SU-DHL-6 (cell line): ENCODE measurements around the gene UCP2.

ENCODE experiments used
- H2AFZ ChIP-seq: fragments of 200-600 bp; sonication (generic); 2 replicates; pipeline ENCODE4 v1.6.1; 2014; ENCODE audit warnings: low read depth, mild to moderate bottlenecking, moderate library complexity, mixed read lengths, antibody characterized with exemption, low read length; ENCODE audit not compliant: severe bottlenecking
- H3F3A ChIP-seq: fragments of 200-600 bp; shearing (Covaris generic); 2 replicates; pipeline ENCODE4 v1.6.0; 2016; ENCODE audit warnings: antibody characterized with exemption, mild to moderate bottlenecking; ENCODE audit not compliant: insufficient read depth
- H3K27ac ChIP-seq: fragments of 200-600 bp; sonication (generic); 2 replicates; pipeline ENCODE4 v1.5.1; 2016; ENCODE audit warnings: low read depth, mild to moderate bottlenecking, low read length, moderate library complexity, mixed read lengths
- H3K27me3 ChIP-seq: fragments of 200-600 bp; sonication (generic), shearing (Covaris generic); 2 replicates; pipeline ENCODE4 v1.6.0; 2014; ENCODE audit warnings: mild to moderate bottlenecking, low read length
- H3K36me3 ChIP-seq: fragments of 200-600 bp; sonication (generic); 2 replicates; pipeline ENCODE4 v1.6.1; 2014; ENCODE audit warnings: mild to moderate bottlenecking, low read length, mixed read lengths
- H3K4me2 ChIP-seq: fragments of 300-600, 200-600 bp; shearing (Covaris generic), sonication (generic); 2 replicates; pipeline ENCODE4 v1.6.0; 2014; ENCODE audit warnings: low read length, low read depth, mild to moderate bottlenecking; ENCODE audit not compliant: poor library complexity, severe bottlenecking
- H3K4me3 ChIP-seq: fragments of 200-600 bp; sonication (generic); 2 replicates; pipeline ENCODE4 v1.5.1; 2014; ENCODE audit warnings: antibody characterized with exemption, low read length, mild to moderate bottlenecking, mixed read lengths; ENCODE audit not compliant: insufficient read depth, poor library complexity, severe bottlenecking
- H3K79me2 ChIP-seq: fragments of 200-600 bp; sonication (generic); 2 replicates; pipeline ENCODE4 v1.6.1; 2014; ENCODE audit warnings: mild to moderate bottlenecking, low read length, moderate library complexity; ENCODE audit not compliant: insufficient read depth
- H3K9ac ChIP-seq: fragments of 200-600 bp; sonication (generic); 2 replicates; pipeline ENCODE4 v1.7.0; 2014; ENCODE audit warnings: mild to moderate bottlenecking, low read length
- H3K9me2 ChIP-seq: fragments of 200-600 bp; sonication (generic); replicated peaks from 2 replicates; pipeline ENCODE4 v1.6.1; 2014; ENCODE audit warnings: low read length; ENCODE audit not compliant: insufficient read depth
- H3K9me3 ChIP-seq: fragments of 200-600 bp; sonication (generic); 2 replicates; pipeline ENCODE4 v1.6.1; 2014; ENCODE audit warnings: low read length, mixed read lengths; ENCODE audit not compliant: insufficient read depth
- H4K20me1 ChIP-seq: fragments of 200-600 bp; sonication (generic); 2 replicates; pipeline ENCODE4 v1.6.1; 2014; ENCODE audit warnings: low read depth, mild to moderate bottlenecking, antibody characterized with exemption, low read length, moderate library complexity, mixed read lengths
- CTCF ChIP-seq: fragments of 200-600 bp; sonication (generic); IDR thresholded peaks from one replicate; pipeline ENCODE4 v1.5.1; 2017; ENCODE audit warnings: antibody characterized with exemption, mild to moderate bottlenecking, low read length, moderate library complexity; ENCODE audit not compliant: insufficient read depth, poor library complexity, severe bottlenecking
- EZH2phosphoT487 ChIP-seq: fragments of 200-600 bp; sonication (generic), shearing (Covaris generic); conservative IDR thresholded peaks from 2 replicates; pipeline ENCODE4 v1.6.1; 2018; ENCODE audit warnings: mild to moderate bottlenecking, antibody characterized with exemption, low read length, moderate library complexity, mixed read lengths

UCP2 gene

DNA sequence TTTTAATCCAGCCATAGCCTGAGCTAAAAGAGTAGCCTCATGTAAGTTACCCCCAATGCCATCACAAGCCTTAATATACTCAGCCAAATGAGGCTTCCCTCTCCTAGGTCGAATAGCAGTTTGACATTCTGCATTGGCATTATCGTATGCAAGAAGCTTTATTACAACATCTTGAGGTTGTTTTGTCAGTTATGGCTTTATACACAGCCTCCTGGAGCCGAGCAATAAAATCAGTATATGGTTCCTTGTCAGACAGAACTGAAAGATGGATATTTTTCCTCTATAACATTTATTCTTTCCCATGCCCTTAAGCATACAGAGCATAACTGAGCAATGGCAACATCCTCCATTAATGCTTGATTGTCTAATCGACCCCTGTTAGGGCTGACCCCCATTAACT lies 37.2 kb downstream of the UCP2 start:
- no peaks in the 10 kb centered on the region for H4K20me1 ChIP-seq
- H3K27ac ChIP-seq = no peak overlapping the region
- no peaks in the 10 kb centered on the region for H3K27me3 ChIP-seq
- H3K4me3 ChIP-seq = no peak overlapping the region
- H3K9me3 ChIP-seq = peaks cover 11% of the 10 kb centered on the region; the same call in 1 of the 2 replicates
- no peak overlapping the region for H2AFZ ChIP-seq
- H3K4me2 ChIP-seq = no peak overlapping the region
- H3K9ac ChIP-seq = no peak overlapping the region
- H3K9me2 ChIP-seq = no peaks in the 10 kb centered on the region
- no peaks in the 10 kb centered on the region for H3K79me2 ChIP-seq
- H3F3A ChIP-seq = no peaks in the 10 kb centered on the region
- TF ChIP-seq CTCF (no peak), EZH2phosphoT487 (no peak)
- H3K36me3 ChIP-seq = no peaks in the 10 kb centered on the region

- Histone ChIP-seq H3K9ac (no peak overlapping the region), H3K79me2 (no peaks in the 10 kb centered on the region), H3K27ac (no peak overlapping the region), H2AFZ (no peak overlapping the region), H3K9me2 (no peaks in the 10 kb centered on the region), H3K36me3 (no peaks in the 10 kb centered on the region), H3F3A (no peaks in the 10 kb centered on the region), H4K20me1 (no peaks in the 10 kb centered on the region), H3K27me3 (no peaks in the 10 kb centered on the region), H3K9me3 (peaks cover 11% of the 10 kb centered on the region; the same call in 1 of the 2 replicates), H3K4me2 (no peak overlapping the region), H3K4me3 (no peak overlapping the region)
- TF ChIP-seq CTCF = no peak
- TF ChIP-seq EZH2phosphoT487 = no peak
These were observed 37.7 kb downstream of the UCP2 start for GRCh38 chr11:73944901-73945300.

- Histone ChIP-seq H4K20me1 (no peaks in the 10 kb centered on the region), H3K36me3 (no peaks in the 10 kb centered on the region), H3K9me3 (peaks cover 11% of the 10 kb centered on the region; the same call in 1 of the 2 replicates), H3K4me2 (no peak overlapping the region), H3F3A (no peaks in the 10 kb centered on the region), H3K27ac (no peak overlapping the region), H3K9ac (no peak overlapping the region), H3K4me3 (no peak overlapping the region), H3K9me2 (no peaks in the 10 kb centered on the region), H2AFZ (no peak overlapping the region), H3K27me3 (no peaks in the 10 kb centered on the region), H3K79me2 (no peaks in the 10 kb centered on the region)
- TF ChIP-seq EZH2phosphoT487 = no peak
- TF ChIP-seq CTCF = no peak
These were observed 38.6 kb downstream of the UCP2 start for GRCh38 chr11:73944085-73944484.
